ENCODE results near the gene LIN9.
A peak's percentile ranks its signal among the peaks of the same experiment; 100 is the strongest.
"Not testable (repeated sequence)": the region's sequence is repeated elsewhere in the genome, so short reads cannot be mapped to it uniquely, and the experiment has no call there.

The LIN9 gene, protein sequence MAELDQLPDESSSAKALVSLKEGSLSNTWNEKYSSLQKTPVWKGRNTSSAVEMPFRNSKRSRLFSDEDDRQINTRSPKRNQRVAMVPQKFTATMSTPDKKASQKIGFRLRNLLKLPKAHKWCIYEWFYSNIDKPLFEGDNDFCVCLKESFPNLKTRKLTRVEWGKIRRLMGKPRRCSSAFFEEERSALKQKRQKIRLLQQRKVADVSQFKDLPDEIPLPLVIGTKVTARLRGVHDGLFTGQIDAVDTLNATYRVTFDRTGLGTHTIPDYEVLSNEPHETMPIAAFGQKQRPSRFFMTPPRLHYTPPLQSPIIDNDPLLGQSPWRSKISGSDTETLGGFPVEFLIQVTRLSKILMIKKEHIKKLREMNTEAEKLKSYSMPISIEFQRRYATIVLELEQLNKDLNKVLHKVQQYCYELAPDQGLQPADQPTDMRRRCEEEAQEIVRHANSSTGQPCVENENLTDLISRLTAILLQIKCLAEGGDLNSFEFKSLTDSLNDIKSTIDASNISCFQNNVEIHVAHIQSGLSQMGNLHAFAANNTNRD

DNA sequence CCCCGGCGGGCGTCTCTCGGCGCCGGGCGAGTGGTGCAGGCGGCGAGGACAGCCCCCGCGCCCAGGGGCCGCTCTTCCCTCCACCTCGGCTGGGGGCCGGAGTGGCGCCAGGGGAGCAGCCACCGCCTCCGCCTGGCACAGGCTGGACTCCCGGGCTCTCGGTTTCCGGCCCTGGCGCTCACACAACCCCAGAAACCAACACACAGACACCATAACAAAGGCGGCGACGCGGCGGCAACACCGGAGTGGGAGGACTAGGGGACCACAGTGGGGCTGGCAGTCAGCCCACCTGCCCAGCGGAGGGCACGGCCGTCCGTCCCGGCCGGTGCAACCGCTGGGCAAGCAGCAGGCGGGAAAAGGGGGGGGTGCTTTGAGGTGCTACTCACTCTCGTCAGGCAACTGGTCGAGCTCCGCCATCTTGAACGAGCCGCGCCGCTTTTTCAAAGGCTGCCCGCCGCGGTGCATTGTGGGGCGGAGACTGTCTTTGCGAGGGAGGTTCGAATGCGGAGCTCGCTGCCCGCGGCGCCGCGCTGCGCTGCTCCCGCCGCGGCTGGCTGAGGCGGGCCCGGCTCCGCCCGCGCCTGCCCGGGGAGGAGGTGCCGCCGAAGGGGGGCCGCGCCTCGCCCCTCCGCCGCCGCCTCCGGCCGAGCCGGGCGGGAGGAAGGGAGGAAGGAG, at the start of gene LIN9:
Gene LIN9 (minus strand): TSS at position 442 of the 675 bp plus-strand sequence. CDS start 25 bp downstream, at position 417.
- peak; percentile 82 to 96 for DNase-seq

DNA sequence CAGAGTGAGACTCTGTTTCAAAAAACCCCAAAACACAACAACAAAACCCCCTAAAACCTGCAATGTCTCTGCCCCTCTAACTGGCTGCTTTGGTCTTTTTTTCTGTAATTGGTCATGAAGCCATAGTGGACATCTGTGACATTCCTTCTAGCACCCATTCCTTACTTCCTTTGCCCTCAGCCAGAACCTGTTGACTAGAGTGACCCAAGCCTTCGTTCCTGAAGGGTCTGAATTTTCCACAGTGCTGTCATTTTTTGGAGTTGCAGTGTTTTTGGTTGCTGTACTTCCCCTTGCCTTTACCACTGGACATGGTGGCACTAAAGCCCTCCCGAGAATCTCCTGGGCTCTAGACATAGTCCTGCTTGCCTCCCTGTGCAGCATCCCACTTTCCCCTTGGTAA, 48.5 kb upstream of the LIN9 start:
- DNase-seq: no peak

DNA sequence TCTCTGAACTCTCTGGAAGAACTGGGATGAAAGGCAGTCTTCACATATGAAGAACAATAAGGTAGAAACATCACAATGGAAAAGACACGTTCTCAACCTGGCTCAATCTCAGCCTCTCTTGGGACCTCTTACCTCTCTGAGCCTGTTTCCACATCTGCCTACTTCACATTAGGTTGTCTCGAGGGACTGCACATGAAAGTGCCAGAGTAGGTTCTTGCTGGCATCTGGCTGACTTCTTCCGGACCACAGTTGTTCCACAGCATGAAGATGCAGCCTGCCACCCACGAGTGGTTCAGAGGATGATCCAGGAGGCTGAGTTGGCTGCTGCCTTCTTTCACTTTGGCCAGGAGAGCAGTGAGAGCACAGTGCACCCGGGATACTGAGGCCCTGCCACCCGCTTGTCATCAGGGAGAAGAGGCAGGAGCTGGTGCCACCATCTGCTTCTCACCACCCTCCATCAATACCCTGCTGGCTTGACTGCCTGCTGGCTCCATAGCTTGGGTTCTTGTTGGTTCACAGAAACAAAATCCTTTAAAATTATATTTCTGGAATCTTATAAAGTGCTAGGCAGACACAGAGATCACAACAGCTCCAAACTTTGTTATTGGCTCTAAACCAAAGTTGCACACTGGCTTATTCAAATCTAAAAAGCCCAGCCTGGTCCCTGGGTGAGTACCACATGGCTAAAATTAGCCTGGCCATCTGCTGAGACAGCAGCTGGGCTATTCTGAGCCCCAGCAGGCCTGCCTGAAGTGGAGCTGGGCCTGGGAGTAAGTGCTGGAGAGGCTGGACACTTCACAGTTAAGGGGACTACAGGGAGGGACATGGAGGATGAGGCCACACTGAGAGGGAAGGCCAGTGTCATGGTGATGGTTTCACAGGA, 46.9 kb upstream of the LIN9 start:
- no peak for DNase-seq

DNA sequence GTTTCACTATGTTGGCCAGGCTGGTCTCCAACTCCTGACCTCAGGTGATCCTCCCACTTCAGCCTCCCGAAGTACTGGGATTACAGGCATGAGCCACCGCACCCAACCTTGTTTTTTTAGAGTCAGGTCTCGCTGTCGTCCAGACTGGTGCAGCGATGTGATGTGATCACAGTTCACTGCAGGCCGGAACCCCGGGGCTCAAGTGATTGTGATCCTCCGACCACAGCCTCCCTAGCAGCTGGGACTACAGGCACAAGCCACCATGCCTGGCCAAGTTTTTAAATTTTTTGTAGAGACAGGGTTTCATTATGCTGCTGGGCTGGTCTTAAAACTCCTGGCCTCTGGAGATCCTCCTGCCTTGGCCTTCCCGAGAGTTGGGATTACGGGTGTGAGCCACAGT, 46.1 kb upstream of the LIN9 start:
- DNase-seq: no peak

DNA sequence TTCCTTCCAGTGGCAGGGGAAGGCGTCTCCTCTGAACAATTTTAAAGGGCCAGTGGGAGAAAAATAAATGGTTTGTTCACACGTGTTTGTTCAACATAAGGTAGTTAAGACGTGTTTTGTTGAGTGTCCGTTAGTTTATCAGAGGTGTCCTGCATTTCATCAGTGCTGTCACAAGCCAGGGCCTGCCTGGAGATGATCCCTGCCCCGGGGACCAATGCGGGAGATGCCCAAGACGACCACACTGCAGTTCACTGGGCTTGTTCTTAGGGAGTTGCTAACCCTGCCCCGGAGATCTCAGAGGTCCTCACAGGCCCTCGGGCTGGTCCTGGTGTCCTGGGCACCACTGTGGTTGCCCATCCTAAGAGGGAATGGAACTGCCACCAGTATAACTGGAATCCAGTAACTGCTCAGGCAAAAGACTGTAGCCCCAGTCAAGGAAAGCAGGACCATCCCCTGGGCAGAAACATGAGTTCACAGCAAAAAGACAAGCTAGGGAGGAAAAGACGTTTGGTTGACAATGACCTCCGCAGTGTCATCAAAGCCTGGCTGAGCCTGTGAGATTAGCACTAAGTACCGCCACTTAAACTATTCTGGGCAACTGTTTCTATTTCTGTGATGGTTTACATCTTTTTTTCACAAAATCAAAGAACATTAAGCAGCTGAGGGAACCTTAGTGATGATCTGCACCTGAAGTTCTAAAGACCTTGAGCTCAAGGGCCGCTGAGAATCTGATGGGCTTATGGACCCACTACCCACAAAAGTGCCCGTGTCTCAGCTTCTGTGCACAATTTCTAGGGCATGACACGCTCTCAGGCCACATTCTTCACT, 44.9 kb upstream of the LIN9 start:
- no peak for DNase-seq

DNA sequence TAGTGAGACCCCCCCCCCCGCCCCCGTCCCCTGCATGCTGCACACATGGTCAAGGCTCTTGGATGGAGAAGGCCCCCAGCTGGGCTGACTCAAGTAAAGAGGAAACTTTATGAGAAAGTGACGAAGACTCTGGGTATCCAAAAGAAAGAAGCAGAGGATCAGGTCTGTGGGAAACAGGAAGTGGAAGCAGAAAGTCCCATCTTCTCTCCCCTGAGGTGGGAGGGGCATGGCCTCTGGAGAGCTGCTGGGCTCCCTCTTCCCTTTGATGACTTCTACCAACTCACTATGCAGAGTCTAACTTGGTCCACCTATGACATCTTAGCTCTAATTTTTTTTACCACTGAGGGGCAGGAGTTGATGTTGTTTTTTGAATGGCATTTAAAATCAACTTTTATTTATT, 42.7 kb upstream of the LIN9 start:
- DNase-seq: peak; percentile 62 to 70

DNA sequence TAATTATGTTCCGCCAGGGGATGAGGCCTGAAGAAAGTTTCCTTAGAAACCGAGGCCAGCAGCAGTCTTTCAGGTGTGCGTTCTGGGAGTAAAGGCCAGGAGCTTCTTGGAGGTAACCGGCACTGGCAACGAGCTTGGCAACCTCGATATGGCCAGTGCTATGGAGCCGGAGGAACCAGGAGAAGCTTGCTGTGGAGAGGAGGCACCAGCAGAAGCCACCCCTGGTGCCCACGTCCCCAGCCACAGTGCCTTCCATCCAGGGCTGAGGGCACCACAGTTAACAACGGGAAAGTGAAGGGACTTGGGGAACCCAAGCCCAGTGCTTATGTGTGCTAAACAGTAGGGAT, 41.5 kb upstream of the LIN9 start:
- no peak for DNase-seq

DNA sequence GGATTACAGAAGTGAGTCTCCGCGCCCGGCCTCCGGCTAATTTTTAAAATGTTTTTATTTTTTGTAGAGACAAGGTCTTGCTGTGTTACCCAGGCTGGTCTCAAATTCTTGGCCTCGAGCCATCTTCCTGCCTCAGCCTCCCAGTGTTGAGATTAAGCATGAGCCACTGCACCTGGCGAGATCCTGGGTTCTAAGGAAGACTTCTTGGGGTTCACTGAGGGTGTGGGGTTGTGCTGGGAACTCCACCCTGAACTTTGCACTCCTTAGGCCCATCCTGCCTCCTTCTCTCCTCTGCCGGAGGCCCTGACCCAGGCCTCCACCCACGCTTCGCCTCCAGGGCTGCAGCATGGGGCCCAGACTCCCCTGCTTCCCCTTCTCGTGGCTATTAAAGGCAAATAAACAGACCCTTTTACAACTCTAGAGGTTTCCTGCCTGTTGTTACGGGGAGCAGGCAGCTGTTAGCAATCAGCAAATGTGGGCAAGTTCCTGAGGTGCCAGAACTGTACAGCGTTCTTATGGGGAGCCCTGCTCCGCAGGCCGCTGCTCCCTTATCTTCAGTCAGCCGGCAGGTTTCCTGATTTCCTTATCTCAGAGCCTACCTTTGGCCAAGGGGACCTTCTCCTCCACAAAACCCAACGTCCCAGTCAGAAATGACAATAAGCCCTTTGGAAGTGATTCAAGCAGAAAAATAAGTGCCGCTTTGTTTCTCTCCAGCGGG, 41.0 kb upstream of the LIN9 start:
- peak; percentile 33 to 54 for DNase-seq

DNA sequence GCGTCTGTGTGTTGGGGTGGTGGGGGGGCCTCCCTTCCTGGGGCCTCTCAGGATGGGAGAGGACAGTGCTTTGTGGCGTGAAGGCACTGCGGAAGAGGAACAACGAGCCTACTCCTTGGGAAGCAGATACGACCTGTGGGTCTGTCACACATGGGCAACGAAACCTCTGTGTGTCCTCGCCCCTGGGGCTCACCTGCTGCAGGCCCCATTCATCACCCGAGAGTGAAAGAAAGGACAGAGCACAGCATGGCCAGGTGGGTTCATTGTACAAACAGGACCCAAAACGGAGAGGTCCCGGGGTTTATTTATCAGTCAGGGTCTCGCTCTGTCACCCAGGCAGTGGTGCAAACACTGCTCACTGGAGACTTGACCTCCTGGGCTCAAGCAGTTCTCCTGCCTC, 40.1 kb upstream of the LIN9 start:
- no peak for DNase-seq

GRCh38 chr1:226344441-226345259, 35.7 kb upstream of the LIN9 start:
- peak; percentile 38 to 40 for DNase-seq

DNA sequence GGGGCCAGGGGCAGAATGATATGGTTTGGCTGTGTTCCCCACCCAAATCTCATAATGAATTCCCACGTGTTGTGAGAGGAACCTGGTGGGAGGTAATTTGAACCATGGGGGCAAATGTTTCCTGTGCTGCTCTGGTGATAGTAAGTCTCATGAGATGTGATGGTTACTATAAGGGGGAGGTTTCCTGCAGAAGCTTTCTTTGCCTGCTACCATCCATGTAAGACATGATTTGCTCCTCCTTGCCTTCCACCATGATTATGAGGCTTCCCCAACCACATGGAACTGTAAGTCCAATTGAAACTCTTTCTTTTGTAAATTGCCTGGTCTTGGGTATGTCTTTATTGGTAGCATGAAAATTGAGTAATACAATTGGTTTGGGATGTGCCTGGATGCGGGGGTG, 33.7 kb upstream of the LIN9 start:
- no peak for DNase-seq

- not testable (repeated sequence) for DNase-seq
Observed at GRCh38 chr1:226340111-226340510, 31.1 kb upstream of the LIN9 start.

GRCh38 chr1:226337276-226337875, 28.4 kb upstream of the LIN9 start:
- no peak for DNase-seq

- DNase-seq: no peak
Observed at GRCh38 chr1:226335661-226336060, 26.7 kb upstream of the LIN9 start.

- no peak for DNase-seq
Observed at GRCh38 chr1:226332947-226333346, 24.0 kb upstream of the LIN9 start.

DNA sequence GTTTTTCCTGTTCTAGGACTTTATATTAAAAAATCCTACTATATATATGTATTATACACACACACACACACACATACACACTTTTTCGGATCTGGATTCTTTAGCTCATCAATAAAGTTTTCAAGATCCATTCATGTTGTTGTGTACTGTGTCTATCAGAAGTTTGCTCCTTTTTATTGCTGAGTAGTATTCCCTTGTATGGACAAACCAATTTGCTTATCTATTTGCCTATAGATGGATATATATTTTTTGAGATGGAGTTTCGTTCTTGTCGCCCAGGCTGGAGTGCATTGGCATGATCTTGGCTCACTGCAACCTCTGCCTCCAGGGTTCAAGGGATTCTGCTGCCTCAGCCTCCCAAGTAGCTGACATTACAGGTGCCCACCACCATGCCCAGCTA, 20.3 kb upstream of the LIN9 start:
- no peak for DNase-seq

DNA sequence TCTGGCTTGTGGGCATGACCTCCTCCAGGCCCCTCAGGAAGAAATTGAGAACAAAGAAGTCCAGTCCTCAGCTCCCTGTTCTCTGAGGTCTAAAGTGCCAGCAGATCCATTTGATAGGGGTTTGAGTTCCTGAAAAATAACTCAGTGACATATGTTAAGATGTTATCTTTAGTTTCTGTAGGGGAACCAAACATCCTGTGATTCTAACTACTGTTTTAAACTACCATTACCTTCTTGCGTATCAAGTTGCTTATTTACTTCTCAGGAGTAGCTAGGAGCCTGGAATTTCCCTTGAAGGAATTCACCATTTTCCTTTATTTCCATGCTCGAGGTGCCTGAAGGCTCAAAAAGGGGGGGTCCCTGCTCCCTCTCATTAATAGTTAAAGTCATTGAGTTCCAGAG, 18.8 kb upstream of the LIN9 start:
- no peak for DNase-seq

DNA sequence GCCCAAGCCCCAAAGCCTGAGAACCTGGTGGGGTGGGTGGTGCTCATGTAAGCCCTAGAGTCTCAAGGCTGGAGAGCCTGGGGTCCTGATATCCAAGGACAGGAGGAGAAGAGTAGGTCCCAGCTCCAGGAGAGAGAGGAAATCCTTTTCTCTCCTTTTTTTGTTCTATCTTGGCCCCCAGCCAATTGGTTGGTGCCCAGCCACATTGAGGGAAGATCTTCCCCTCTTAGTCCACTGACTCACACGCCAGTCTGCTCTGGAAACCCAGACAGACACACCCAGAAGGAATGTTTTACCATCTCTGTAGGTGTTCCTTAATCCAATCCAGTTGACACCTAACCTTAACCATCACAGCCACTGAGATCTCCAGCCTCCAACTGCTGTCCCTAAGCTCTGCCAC, 16.2 kb upstream of the LIN9 start:
- DNase-seq: no peak

DNA sequence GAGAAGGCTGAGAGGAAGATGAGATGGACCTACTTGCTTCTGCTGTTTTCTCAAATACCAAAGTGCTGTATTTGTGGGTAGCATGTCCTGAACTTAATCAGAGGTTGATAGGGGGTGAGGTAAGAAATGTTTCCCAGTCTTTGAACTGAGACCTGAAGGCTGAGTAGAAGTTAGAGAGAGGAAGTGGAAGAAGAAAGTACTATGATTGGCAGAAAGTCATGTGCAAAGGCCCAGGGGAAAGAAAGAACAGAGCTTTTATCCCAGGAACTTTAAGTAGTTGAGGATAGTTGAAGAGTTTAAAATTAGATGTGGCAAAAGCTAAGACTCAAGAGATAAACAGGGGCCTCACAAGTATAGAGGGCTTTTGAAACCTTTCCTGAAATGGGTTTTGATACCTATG, 15.5 kb upstream of the LIN9 start:
- DNase-seq: no peak

DNA sequence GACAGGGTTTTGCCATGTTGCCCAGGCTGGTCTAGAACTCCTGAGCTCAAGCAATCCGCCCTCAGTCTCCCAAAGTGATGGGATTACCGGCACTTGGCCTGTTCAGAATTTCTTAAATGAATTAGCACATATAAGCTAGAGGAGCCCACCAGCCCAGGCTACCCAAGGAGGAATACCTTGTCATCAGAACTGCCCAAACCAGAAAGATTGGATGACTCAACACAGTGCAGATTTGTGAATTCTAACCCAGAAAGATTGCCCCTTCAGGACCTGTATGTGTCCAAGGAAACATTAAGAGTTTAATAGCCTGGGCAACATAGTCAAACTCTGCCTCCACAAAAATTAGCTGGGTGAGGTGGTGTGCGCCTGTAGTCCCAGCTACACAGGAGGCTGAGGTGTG, 14.0 kb upstream of the LIN9 start:
- DNase-seq: no peak
